ENCODE measurements around the gene PDCD5.

Gene PDCD5

GRCh38 chr19:32631381-32631780, 50.4 kb downstream of the PDCD5 start:
- no peak for DNase-seq (ENCODE audit: low read depth in 2 of 2)

Measured in fibroblast of skin of left quadriceps (primary cell).